HEK293T (cell line): Measurements from ENCODE around the gene PLGRKT.

ENCODE experiments used
- BHLHE40 ChIP-seq: fragments of 450-650 bp; IDR thresholded peaks from 2 replicates; pipeline ENCODE4 v1.6.1; 2016; ENCODE audit warnings: mild to moderate bottlenecking, moderate library complexity, borderline replicate concordance
- CTBP1 ChIP-seq: fragments of 450-650 bp; IDR thresholded peaks from 2 replicates; pipeline ENCODE4 v1.6.1; 2016; ENCODE audit warnings: borderline replicate concordance
- FOXM1 ChIP-seq: fragments of 450-650 bp; IDR thresholded peaks from 2 replicates; pipeline ENCODE4 v1.6.1; 2017; ENCODE audit warnings: mild to moderate bottlenecking, borderline replicate concordance
- HDGF ChIP-seq: fragments of 450-650 bp; IDR thresholded peaks from 2 replicates; pipeline ENCODE4 v1.6.1; 2017; ENCODE audit warnings: antibody characterized with exemption, borderline replicate concordance
- NFRKB ChIP-seq: fragments of 450-650 bp; IDR thresholded peaks from 2 replicates; pipeline ENCODE4 v1.6.1; 2016; ENCODE audit warnings: mild to moderate bottlenecking, moderate library complexity
- SP1 ChIP-seq: fragments of 450-650 bp; IDR thresholded peaks from 2 replicates; pipeline ENCODE4 v1.6.1; 2017
- SUZ12 ChIP-seq: fragments of 450-650 bp; IDR thresholded peaks from 2 replicates; pipeline ENCODE4 v1.6.1; 2016; ENCODE audit warnings: mild to moderate bottlenecking
- ZNF384 ChIP-seq: fragments of 450-650 bp; IDR thresholded peaks from 2 replicates; pipeline ENCODE4 v1.6.1; 2016

DNA sequence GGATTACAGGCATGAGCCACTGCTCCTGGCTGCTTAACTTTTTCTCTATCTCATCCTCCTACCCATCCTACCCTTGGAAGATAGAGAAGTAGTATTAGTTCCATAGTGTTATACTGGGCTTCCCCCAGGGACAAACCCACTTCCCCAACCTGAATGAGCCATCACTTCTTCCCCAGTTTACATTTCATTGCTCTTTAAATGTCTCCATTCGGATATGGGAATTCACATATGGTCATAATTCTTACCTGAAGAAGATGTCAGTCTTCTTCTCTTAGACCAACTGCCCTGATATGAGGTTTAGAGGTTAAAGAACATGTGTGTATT, 14.5 kb upstream of the PLGRKT start:
- no peak for TF ChIP-seq FOXM1
- TF ChIP-seq SUZ12 = no peak
- no peak for TF ChIP-seq ZNF384
- TF ChIP-seq NFRKB = no peak
- TF ChIP-seq SP1 = no peak
- no peak for TF ChIP-seq HDGF
- TF ChIP-seq CTBP1 = no peak
- no peak for TF ChIP-seq BHLHE40
